AG09309 (cell line): Measurements from ENCODE around the gene DPPA5.

Source experiments
- DNase-seq: peaks from one replicate; pipeline ENCODE4 v3.0.0-alpha.2; 2010; ENCODE audit warnings: low read depth
- H3K4me3 ChIP-seq: 2 replicates; pipeline ENCODE4 v1.5.1; 2011; ENCODE audit warnings: mild to moderate bottlenecking, low read depth, low read length, moderate library complexity; ENCODE audit not compliant: control insufficient read depth
- CTCF ChIP-seq: IDR thresholded peaks from 2 replicates; pipeline ENCODE4 v1.5.1; 2011; ENCODE audit warnings: mild to moderate bottlenecking, low read depth, low read length, inconsistent platforms; ENCODE audit not compliant: insufficient read depth, control insufficient read depth; ENCODE audit errors: missing control alignments

Gene DPPA5

GRCh38 chr6:73367761-73368355 lies 13.8 kb upstream of the DPPA5 start:
- DNase-seq = no peak
- TF ChIP-seq CTCF = no peak
- H3K4me3 ChIP-seq = no peak overlapping the region

GRCh38 chr6:73364549-73364948 lies 10.5 kb upstream of the DPPA5 start:
- no peak overlapping the region for H3K4me3 ChIP-seq
- no peak for DNase-seq
- no peak for TF ChIP-seq CTCF

- no peak for DNase-seq
- H3K4me3 ChIP-seq = no peak overlapping the region
- TF ChIP-seq CTCF = no peak
These were observed 10.0 kb upstream of the DPPA5 start for GRCh38 chr6:73364121-73364520.

- H3K4me3 ChIP-seq = no peak overlapping the region
- DNase-seq = no peak
- no peak for TF ChIP-seq CTCF
These were observed 9.4 kb upstream of the DPPA5 start for GRCh38 chr6:73363537-73363875.

- TF ChIP-seq CTCF = no peak
- no peak overlapping the region for H3K4me3 ChIP-seq
- no peak for DNase-seq
These were observed 8.9 kb upstream of the DPPA5 start for GRCh38 chr6:73362869-73363536.

- TF ChIP-seq CTCF = no peak
- no peak for DNase-seq
These were observed 8.3 kb upstream of the DPPA5 start, which contains the start of gene KHDC3L for GRCh38 chr6:73362358-73362757. KHDC3L (plus strand) TSS chr6:73362658; CDS start chr6:73362730, 72 bp downstream.

More at GRCh38 chr6:73362358-73362757, 8.3 kb upstream of the DPPA5 start, which contains the start of gene KHDC3L:
- H3K4me3 ChIP-seq = no peak within 1 kb of the TSS
